Activated CD4-positive, alpha-beta T cell treated with anti-CD3 and anti-CD28 coated beads, Interleukin-2, amount 50 U/mL, for 1 hour (primary cell): Measurements from ENCODE around the gene MLPH.

Experiments used
- DNase-seq: peaks from one replicate; pipeline ENCODE4 v3.0.0-alpha.2; 2020

MLPH gene

DNA sequence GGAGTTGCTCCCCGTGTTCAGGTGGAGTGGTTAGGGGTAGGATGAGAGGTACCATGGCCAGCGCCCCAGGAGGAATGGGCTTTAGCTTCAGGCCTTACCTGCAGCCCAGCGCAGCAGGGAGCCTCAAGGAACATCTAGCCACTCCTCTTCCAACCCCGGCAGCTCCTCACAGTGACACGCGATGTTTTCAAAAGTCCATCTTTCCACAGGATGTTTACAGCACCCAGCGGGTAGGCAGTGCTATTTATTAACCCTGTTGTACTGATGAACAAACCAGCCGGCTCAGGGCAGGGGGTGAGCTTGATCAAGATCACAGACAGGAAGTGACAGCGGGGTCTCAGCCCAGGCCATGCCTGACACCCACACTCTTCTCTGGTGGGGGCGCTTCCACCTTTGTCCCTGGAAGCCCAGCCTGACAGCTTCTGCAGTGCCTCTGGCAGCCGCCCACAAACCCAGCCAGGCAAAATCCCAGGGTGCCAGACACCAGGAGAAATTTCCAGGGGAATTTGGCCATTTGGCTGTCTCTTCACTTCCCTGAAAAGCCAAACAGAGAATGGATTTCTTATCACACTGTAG is 60.9 kb downstream of the MLPH start:
- no peak for DNase-seq

DNA sequence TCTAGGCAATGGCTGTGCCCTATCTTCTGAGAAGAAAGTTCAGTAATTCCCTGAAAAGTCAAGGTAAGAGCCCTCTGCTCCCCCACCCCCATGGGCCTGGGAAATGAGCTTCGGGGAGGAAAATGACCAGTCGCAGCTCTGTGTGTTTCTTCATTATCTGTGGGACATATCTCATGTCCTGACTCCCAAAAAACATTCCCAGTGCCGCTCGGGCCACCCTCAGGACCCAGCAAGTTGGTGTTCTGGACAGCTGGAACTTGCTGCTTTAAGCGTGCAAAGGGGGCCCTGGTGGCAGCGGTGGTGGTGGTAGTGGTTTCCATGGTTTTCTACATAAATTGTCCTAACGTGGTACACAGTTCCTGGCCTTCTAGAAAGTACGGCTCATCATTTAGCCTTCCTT is 62.2 kb downstream of the MLPH start:
- no peak for DNase-seq

DNA sequence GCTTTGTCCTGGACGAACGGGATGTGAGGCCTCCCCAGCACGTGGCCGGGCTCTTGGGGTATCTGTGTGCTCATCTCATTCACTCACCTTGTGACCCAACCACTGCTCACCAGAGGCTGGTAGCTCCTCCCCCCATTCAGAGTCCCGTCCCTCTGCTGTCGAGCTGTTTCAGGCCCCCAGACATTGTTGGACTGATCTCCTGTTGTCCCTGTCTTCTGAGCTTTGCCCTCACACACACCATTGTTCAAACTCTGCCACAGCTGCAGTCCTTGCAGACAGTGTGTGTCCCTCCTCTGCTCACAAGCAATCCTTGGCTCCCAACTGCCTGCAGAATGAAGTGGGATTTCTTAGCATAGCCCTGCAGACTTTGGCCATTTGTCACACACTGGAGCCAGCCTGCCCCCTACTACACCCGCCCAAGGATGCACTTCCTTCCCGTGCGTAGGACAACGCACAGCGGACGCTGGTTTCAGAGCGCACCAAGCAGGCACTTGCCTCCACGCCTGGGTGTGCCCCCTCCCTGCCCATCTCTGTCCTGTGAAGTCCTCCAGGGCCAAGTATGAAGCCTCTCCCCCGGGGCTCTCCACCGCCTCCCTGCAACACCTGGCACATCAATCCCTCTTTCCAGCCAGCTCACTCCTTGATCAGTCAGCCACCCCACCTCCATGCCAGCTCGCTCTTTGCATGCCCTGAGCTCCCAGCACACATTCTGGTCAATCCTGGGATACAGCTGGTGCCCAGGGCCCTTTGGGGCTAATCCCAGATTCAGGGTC is 62.8 kb downstream of the MLPH start:
- DNase-seq: no peak

DNA sequence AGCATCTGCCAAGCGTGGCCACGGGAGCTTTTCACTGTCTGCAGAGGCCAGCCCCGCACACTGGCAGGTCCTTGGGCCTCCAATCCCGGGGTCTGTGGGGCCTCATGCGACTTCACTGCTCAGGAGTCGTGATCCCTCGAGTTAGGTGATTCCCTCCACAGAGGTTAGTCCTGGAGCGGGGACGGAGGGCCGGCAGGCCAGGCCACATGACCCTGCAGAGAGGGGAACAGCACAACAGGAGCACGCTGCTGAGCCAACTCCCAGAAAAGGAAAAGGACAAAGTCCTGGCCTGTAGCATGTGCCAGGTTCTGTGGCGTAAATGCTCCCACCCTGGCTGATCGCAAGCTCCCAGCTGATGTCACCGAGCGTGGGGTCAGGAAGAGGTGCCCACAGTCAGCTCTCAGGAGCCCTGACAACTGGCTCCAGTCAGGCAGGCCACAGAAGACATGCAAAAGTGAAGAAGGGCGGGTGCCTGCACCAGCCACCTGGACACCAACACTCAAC is 64.1 kb downstream of the MLPH start:
- no peak for DNase-seq

DNA sequence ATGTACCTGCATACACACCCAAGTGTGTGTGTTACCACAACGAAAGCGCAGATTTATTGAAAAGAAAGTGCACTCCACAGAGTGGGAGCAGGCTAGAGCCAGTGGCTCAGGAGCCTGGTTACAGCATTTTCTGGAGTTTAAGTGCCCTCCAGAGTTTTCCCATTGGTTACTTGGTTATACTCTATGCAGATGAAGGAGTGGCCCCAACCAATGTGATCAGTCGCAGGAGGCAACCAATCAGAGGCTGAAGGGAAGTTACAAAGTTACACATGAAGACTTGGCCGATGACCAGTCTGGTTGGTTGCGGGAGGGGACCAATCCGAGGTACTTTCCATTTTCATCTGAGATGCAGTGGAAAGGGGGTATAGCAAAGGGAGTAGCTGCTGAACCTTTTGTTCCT is 65.9 kb downstream of the MLPH start:
- DNase-seq: no peak

DNA sequence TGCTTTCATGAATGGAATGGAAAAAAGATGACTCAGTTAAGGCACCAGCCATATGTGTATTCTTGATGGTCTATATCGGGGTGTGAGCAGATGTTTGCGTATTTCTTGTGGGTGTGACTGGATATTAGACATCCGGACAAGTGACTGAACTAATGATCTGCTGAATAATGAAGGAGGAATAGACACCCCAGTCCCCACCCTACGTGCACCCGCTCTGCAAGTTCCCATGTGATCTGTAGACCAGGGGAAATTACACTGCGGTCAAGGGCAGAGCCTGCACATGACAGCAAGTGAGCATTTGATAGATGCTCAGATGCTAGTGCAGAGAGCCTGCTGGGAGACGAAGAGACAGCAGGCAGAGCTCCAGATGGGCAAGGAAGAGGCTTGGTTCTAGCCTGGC is 66.9 kb downstream of the MLPH start:
- no peak for DNase-seq

DNA sequence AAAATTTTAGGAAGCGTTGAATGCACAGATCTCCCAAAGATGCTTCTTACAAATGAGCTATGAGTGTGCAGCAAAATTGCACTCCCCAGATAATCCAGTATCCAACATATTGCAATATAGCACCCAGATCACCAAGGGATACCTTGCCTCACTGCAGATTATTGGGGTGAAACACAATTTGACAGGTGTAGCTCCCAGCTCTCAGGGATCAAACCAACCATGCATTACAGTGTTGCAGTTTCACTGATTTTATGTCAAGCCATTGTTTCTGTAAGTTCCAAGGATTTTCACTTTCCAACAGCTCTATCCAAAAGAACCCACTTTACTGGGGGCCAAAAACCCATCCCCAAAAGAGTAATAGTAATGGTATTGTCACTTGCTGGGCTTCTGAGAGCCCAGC is 68.5 kb downstream of the MLPH start:
- no peak for DNase-seq

DNA sequence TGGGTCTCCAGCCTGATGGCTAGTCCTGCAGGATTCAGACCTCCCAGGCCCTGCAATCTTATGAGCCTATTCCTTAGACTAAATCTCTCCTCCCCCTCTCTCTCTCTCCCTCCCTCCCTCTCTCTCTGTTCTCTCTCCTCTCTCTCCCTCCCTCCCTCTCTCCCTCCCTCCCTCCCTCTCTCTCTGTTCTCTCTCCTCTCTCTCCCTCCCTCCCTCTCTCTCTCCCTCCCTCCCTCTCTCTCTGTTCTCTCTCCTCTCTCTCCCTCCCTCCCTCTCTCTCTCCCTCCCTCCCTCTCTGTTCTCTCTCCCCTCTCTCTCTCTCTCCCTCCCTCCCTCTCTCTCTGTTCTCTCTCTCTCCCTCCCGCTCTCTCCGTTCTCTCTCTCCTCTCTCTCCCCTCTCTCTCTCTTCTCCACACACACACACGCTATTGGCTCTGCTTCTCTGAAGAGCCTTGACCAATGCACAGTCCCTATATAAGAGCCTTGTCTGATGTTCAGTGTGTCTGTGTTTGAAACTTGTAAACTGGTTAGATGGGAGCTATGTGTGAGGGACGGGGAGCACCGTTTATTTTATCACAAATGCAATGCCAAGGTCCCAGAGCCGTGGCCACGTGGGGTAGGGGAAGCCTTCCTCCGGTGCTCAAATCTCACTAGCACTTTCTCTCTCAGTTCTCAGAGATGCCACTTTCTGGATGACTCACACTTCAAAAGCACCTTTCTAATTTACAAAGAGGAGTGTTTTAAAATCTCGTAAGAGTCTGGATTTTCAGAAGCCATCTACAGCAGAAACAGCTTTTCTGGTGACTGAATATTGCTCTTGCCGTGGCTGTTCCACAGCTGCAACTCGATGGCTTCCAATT is 70.0 kb downstream of the MLPH start:
- no peak for DNase-seq

DNA sequence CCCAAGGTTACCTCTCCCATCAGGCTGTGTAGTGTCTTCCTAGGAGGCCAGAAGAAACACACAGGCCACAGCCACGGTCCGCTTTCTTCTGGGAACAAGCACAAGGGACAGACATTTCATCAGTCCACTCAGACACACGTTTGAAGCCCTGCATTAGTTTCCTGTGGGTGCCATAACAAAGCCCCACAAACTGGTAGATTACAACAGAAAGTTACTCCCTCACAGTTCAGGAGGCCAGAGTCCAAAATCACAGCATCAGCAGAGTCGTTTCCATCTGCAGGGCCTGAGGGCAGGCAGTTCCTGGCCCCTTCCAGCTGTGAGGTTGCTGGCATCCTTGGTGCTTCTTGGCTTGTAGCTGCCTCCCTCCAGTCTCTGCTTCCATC is 70.6 kb downstream of the MLPH start:
- DNase-seq: no peak

DNA sequence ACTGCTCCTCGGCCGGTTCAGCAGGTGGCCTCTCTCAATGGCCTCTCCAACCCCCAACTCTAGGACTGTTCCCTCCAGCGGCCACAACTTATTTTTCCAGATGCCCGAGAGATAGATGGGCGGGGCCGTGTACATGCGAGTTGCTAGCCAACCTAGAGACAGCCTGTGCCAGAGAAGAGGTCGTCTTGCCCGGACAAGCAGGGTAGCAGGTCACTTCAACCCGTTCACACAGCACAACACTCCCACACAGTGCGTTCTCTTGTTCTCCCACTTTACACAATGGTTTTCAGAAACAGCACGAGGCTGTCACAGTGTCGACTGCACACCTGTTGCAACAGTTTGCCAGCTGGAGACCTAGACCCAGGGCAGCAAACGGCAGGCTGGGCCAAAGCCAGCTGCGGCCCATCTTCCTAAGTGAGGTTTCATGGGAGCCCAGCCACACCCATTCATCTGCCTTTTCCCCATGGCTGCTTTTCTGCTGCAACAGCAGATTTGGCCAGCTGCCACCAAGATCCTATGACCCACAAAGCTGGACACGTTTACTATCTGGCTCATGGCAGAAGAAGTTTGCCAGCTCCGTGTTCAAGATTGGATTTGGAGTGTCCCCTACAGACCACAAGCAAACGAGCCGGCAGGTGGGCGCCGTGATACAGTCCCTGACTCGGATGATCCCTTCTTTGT is 72.0 kb downstream of the MLPH start:
- no peak for DNase-seq

DNA sequence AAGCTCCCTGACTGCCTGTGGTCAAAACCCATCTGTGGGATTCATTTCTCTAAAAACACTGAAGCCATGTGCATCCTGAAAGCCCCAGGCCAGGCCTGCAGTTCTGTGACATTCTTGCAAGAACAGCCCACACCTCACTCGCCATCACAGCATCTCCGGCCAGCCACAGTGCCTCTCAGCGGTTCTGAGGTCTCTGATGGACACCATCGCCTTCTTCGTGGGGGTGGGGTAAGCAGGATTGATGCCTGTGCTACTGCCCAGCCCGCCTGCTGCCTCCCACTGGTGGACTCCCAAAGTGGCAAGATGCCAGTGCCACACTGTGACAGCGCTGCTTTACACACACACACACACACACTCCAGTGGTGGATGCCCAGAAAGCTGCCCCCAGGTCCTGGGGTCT is 74.2 kb downstream of the MLPH start:
- no peak for DNase-seq

DNA sequence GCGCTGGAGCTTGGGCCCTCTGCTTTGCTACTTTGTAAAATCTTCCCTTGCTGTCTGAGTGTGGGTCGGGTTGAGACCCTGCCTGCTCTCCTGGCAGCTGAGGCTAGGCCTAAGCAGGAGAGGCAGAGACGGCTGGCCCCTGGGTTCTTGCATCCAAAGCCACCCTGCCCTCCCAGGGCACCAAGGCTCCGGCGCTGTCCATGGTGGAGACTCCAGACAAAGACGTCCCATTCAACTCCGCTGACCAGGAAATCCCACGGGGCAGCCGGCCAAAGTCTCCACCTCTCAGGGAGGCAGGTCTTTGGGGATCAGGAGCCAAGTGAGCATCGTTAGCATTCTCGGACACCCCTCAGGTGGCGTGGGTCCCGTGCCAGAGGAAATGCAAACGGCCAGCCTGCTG is 76.8 kb downstream of the MLPH start:
- no peak for DNase-seq

DNA sequence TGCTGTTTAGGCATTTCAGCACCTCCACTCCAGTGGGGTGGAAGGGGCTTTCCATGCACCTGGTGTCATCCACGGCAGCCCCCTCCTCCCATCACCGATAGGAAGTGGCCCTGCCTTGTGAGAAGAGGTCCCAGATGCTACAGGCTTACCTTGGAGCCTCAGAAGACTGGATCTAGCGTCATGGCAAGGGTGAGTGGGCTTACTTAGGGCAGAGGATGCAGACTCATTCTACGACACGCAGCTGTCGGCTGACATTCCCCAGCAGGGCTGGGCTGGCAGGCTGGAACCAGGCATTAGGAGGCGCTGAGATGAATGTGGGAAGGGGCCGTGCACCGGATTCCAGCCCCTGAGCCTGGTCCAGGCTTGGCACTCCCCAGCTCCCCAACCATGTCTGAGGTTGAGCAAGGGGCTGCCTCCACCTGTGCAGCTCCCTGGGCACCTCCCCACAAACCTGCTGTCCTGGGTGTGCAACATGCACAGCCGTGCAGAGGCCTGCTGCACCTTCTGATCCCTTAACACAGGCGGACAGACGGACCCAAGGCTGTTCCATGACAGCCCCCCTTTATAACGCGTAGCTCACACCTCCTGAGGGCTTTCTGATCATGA is 77.6 kb downstream of the MLPH start:
- DNase-seq: no peak

DNA sequence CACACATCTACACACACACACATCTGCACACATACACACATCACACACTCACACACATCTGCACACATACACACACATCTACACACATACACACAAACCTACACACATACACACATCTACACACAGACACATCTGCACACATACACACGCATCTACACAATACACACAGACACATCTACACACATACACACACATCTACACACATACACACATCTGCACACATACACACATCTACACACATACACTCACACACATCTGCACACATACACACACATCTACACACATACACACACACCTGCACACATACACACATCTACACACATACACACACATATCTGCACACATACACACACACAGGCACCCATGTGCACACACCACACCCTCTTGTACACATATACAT is 78.9 kb downstream of the MLPH start:
- DNase-seq: no peak

DNA sequence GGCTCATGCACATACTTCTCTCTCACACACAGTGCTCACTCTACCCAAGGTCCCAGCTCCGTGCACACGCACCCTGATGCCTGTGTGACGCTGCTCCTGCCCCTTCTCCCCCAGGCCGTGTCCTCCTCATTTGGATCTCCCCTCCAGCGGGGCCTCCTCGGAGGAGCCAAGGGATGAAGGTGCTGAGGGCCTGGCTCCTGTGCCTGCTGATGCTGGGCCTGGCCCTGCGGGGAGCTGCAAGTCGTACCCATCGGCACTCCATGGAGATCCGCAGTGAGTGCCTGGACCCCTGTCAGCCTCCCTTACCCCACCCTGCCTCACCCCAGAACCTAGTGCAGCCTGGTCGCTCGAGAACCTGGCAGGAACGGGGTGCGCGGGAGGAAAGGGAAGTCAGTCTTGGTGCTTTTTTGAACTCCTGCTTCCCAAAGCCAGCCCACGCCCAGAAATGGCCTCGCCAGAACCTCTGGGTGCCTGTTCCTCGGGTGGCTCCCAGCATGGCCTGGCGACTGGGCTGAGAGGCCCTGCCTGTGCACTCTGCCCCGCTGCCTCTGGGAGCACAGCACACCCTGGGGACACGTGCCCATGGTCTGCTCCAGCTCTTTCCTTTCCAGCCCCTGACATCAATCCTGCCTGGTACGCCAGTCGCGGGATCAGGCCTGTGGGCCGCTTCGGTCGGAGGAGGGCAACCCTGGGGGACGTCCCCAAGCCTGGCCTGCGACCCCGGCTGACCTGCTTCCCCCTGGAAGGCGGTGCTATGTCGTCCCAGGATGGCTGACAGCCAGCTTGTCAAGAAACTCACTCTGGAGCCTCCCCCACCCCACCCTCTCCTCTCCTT is 79.6 kb downstream of the MLPH start, which contains the start of gene PRLH:
Gene PRLH (plus strand): TSS at position 174 of the 835 bp plus-strand sequence. CDS start 0 bp downstream, at position 174.
- DNase-seq: no peak

DNA sequence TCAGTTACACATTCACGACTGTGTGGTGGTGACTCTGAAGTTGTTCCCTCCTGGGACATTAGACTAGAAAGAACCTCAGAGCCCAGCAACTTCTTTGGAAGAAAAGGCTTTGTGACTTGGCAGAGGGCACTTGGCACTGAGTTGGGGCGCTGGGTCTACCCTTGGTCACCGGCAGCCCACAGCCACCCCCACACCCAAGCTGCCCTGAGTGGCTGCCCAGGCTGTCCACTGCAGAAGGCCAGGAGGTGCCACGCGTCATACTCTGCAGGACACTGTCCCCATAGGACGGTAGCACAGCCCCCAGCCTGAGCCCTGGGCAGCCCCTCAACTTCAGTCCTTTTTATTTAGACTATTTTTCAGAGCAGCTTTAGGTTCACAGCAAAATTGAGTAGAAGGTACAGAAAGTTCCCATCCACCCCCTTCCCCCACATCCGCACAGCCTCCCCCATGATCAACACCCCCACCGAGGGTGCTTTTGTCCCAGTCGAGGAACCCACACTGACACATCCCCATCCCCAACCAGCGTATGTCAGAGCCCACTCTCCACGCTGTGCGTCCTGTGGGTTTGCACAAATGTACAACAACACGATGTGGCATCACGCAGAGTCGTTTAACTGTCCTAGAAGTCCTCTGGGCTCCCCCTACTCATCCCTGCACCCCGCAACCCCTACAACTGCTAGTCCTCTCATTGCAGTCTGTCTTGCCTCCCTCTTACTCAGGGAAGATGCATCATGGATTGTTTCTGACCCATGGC is 80.4 kb downstream of the MLPH start:
- DNase-seq: no peak

DNA sequence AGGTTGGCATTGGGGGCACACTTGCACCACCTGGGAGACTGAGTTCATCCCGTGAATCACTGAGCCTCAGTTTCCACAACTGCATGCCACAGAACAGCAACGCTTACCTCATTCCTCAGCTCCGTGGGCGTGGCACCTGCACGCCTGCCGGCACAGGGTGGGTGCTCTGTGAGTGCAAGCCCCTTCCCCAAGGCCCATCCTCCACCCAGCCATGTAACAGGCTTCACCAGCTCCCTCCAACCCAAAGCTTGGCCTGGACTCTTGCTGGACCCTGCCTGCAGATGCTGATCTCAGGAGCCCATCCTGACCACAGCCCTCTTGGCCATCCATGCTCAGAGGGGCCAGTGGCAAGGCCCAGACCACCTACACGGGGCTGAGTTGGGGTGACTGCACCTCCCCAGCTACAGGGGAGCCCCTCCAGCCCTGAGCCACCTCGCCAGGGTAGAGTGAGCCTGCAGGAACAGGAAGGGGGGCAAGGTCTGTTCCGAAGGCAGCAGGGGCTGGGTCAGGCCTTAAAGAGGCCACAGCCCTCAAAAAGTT is 81.1 kb downstream of the MLPH start:
- DNase-seq: no peak

DNA sequence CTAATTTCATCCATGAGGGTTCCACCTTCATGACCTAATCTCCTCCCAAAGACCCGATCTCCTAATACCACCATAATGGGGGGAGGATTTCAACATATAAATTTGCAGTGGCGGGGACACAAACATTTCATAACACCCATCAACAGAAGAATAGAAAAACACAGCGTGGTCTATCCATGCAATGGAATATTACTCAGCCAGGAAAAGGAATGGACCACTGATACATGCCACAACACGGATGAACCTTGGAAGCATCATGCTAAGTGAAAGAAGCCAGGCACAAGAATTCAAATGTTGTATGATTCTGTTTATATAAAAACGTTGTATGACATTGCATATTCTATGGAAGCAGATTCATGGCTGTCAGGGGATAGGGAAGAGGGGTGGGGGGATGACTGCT is 82.0 kb downstream of the MLPH start:
- no peak for DNase-seq

DNA sequence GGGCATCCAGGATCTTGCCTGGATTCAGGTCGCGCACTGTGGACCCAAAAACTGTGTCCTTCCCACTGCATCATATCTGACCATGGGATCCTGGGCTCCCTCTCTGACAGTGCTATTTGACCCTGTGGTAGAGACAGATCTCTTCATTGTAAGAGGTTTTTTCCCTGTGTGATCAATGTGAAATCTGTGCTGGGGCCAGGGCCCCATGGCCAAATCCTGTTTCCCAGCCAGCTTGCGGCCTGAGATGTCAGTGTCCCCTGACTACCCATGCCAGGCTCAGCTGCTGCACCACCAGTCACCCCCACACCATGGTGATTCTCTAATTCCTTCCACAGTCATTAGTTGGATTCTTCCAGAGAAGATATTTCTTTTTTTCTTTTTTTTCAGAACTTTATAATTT is 82.8 kb downstream of the MLPH start:
- DNase-seq: no peak

DNA sequence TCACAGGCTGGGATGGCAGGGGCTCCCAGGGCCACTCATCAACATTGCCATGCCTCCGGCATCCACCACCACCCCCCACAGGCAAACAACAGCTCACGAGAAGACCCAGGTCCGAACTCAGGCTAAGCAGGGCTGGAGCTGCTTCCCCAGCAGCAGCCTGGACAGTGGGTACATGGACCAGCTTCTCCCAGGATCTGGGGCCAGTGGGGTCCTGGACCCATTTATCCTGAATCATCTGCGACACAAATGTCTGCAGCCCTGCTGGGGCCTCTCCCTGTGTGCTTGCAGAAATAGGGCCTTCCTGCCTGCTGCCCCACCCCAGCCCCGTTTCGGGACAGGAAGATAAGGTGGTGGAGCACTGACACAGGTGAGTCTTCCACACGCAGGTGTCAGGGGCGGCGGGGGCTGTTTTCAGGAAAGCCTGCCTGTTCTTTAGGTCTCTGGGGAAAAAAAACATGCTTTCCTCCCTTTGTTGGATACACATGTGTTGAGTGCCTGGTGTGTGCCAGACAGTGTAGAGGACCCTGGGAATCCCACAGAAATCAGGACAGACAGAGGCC is 83.8 kb downstream of the MLPH start:
- DNase-seq: no peak
